GM18909 (cell line): ENCODE data around the gene VDAC1.

Experiments
- ATAC-seq: cut with Tn5 transposase; IDR thresholded peaks from one replicate; pipeline ENCODE4 v1.9.1; 2021; ENCODE audit warnings: mild to moderate bottlenecking; ENCODE audit not compliant: unreplicated experiment, poor library complexity

VDAC1 gene

GRCh38 chr5:133930813-133931090 lies 74.0 kb downstream of the VDAC1 start:
- no peak for ATAC-seq

- peak; percentile 46 for ATAC-seq
Observed at GRCh38 chr5:133930061-133930812, 74.5 kb downstream of the VDAC1 start.

GRCh38 chr5:133928587-133929393 lies 76.0 kb downstream of the VDAC1 start:
- no peak for ATAC-seq

GRCh38 chr5:133927300-133928180 lies 77.2 kb downstream of the VDAC1 start:
- no peak for ATAC-seq

- no peak for ATAC-seq
Observed at GRCh38 chr5:133926489-133927299, 78.1 kb downstream of the VDAC1 start.

- ATAC-seq, result no peak
Observed at GRCh38 chr5:133925866-133926488, 78.8 kb downstream of the VDAC1 start.

- no peak for ATAC-seq
Observed at GRCh38 chr5:133925269-133925668, 79.5 kb downstream of the VDAC1 start.

- no peak for ATAC-seq
Observed at GRCh38 chr5:133924221-133924920, 80.4 kb downstream of the VDAC1 start.

GRCh38 chr5:133921979-133922378 lies 82.8 kb downstream of the VDAC1 start:
- no peak for ATAC-seq
